Effector CD8-positive, alpha-beta T cell (primary cell): Measurements from ENCODE around the gene ERICH6.

ENCODE experiments used
- DNase-seq: peaks from one replicate; lab custom pipeline; 2025; lab: John Stamatoyannopoulos, UW
- total RNA-seq, 4 experiments: gene quantifications; one replicate each; lab custom pipeline; 2026; lab: John Stamatoyannopoulos, UW

The ERICH6 gene
- total RNA-seq = 0 to 0.85 (median 0.34) reads per million in 4 experiments

- peak; percentile 55 for DNase-seq
Measured at GRCh38 chr3:150703756-150704344, at the start of gene ERICH6. Gene ERICH6, minus strand, starts transcription at chr3:150703920. Its CDS starts 22 bp downstream, at chr3:150703898.

- DNase-seq = no peak
Measured at GRCh38 chr3:150751781-150752263, 48.1 kb upstream of the ERICH6 start.

GRCh38 chr3:150749255-150749654, 45.5 kb upstream of the ERICH6 start:
- DNase-seq = no peak

- no peak for DNase-seq
Measured at GRCh38 chr3:150748684-150749047, 44.9 kb upstream of the ERICH6 start.

DNA sequence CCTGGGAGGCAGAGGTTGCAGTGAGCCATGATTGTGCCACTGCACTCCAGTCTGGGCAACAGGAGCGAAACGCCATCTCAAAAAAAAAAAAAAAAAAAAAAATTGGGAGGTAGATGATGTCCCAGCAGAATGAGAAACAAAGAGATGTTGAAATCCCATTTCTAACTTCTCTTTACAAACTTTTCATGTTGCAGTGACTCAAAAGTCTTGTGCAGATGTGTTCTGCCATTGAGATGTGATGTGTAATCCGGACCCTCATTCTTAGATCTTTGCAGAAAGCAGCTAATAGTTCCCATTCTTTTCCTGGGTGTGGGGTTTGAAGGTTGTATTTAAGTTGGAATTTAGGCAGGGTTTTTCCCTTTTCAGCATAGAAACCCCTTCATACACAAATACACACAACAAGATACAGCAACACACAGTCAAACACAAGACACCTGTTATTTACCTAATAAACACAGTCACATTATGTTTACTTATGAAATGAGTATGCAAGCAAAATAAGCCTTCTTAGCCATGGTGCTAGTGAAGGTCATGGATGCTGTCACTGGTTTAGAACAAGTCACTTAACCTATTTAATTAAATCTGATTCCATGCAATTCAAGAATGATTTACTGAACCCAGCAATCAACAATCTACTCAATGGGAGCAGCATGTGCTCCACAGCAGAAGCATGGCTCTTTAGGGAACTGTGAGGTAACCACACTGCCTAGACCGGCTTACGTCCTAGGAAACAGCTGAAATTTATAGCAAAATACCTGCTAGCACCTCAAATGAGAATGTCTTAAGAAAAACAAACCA, 44.4 kb upstream of the ERICH6 start:
- DNase-seq = no peak

DNA sequence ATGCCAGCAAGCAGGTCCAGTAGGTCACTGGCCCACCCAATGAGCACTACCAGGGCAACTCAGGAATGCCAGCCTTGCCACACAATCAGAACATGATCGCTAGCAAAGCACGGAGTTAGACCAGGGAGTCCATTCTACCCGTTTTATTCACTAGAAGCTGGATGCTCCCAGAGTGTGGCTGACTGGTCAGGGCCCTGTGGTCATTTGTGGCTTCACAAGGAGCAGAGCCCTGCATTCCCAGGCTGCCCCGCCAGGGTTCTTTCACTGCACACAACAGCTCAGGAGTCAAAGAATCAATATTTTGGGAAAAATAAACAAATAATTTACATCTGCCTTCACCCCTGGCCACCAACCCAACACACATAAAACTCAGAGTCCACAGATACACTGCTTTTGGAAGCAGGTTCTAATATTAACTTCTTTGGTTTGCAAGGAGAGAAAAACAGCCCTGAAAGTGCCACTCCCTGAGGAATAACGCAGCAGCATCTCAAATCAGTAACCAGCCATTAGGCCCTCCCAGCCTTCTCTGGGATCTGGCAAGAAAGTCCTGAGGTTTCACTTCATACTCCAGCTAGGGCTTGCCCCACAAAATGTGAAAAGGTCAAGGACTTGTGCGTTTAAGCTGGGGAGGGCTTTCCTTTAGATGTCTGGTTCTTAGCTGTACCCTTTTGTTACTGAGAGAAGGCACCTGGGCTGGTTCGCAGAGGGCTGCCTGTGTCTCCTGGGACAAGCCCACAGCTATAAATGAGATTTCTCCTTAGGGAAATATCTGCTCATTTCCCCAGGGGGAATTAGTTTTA, 43.3 kb upstream of the ERICH6 start:
- DNase-seq = no peak

DNA sequence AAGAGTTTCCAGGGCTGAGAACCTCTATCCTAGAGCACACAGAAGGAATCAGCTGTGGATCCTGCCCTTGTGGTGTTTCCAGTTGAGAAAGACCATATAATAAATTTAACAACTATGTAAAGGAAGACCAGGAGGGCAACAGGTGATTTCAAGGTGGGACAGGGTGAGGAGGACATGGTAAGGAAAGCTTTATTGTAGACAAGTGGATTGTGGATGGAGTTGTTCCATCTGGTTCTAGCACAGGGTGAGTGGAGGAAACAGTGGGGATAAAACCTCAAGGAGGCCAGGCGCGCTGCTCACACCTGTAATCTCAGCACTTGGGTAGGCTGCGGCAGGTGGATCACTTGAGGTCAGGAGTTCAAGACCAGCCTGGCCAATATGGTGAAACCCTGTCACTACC, 42.1 kb upstream of the ERICH6 start:
- DNase-seq = no peak

DNA sequence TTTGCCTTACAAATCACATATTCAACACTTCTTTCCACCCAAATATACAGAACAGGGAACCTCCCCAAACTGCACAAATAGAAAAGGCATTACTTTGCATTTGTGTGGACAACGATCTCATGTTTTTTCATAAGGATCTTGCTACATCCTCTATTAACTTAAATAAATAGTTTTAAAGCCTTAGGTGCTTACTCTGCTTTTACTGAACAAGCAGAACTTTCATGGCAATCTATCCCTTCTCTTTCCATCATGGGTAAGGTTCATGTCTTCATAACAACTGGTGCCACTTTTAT, 41.1 kb upstream of the ERICH6 start:
- no peak for DNase-seq

- no peak for DNase-seq
Measured at GRCh38 chr3:150744041-150744918, 40.6 kb upstream of the ERICH6 start.

- DNase-seq = no peak
Measured at GRCh38 chr3:150743508-150743907, 39.8 kb upstream of the ERICH6 start.

- no peak for DNase-seq
Measured at GRCh38 chr3:150742679-150743078, 39.0 kb upstream of the ERICH6 start.

GRCh38 chr3:150742141-150742523, 38.4 kb upstream of the ERICH6 start:
- DNase-seq = no peak

GRCh38 chr3:150741497-150742140, 37.9 kb upstream of the ERICH6 start:
- DNase-seq = no peak

DNA sequence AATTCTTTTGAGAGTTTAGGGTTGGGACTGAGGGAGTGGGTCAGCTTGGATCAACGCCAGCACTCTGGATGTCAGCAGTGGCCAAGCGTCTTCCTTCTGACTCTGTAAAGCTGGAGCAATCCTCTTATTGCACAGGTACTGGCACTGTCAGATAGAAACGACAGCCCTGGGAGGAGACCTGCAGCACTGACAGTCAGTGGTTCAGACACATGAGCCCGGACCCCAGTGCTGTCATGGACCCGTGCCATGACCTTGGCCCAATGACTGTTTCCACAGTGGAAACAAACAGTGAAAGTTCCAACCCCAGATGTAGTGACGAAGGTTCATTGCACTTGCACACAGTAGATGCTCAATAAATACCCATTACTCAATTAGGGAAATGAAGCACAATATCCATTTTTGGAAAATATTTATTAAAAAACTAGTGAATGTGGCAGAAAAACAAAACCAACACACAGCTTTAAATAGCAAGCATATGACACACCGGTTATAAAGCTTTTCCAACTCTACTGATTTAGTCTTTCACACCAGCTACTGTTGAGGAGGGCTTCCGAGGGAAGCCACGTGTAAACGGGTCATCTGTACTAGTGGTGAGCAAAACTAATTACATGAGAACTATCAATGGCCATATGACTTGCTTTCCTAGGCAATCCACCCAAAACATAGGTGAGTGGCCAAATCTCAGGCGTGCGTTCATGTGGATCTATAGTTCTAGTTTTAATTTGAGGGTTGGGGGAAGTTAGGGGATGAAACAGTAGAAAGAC, 37.2 kb upstream of the ERICH6 start:
- no peak for DNase-seq

- DNase-seq = no peak
Measured at GRCh38 chr3:150739877-150740645, 36.3 kb upstream of the ERICH6 start.

DNA sequence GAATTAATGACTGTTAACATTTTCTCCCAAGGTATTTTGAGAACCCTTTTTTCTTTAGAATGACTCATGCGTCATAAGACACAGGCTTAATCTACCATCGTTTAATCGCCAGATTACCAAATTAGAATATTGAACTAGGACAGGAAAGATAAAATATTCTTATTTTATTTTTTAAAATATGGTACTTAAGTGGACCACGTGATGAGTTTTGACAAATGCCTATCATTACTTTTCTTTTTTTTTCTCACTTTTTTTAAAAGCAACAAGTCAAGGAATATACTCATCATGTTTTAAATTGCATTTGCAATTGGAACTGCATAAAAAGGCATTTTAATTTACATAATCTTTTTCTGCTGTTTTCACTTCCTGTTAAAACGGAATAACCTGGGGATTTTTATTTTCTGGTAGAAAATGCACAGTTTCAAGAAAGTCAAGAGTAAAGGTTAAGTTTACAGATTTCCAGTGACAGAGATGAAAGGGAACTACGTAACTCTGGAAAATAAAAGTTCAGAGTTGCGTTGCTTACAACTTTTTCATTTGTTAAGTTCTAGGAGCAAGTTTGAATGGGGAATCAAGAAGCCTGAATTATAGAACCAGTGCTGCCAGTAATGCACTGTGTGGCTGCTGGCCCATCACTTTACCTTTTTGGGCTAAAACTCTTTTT, 35.6 kb upstream of the ERICH6 start:
- DNase-seq = no peak

DNA sequence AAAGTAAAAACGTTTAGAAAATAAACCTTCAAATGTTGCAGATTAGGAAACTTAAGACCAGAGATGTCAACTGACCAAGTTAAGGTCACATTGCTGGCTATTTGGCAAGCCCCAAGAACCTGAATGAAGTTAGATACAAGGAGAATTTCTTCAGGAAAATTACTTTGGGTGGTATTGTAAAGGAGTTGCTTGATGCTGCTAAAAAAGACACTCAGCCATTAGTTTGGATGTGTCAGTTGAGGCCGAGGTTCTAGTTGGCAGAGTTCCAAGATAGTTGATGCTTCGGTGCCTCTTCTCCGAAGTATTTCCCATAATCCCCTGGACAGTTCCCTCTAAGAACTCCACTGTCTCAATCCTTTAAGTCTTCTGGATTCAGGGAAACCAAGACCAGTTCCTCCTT, 35.0 kb upstream of the ERICH6 start:
- no peak for DNase-seq

GRCh38 chr3:150737874-150738679, 34.4 kb upstream of the ERICH6 start:
- no peak for DNase-seq
